GM19324 (cell line): ENCODE measurements around the gene PLAC1.

ENCODE experiments used
- ATAC-seq: cut with Tn5 transposase; IDR thresholded peaks from one replicate; pipeline ENCODE4 v1.9.1; 2021; ENCODE audit warnings: mild to moderate bottlenecking, moderate library complexity; ENCODE audit not compliant: unreplicated experiment, low FRiP score

PLAC1 gene

DNA sequence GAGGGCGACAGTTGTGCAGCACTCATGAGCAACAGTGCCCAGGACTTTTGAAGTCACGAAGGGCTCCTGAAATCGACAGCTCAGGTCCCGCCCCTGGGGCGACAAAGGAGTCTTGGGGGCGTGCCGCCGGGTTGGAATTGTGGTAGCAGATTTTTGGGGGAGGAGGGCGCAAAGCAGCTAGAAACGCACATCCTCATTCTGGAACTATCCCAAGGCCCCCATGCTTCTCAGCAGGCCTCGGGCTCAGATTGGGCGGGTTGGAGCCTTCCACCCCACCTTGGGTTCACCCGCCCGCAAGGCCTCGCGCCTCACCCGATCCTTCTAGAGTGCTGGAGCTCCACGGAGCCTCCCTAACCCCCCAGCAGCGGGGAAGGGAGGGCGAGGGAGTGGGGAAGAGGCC is 112.8 kb downstream of the PLAC1 start:
- no peak for ATAC-seq

- ATAC-seq = no peak
Observed at GRCh38 chrX:134544513-134545151, 113.6 kb downstream of the PLAC1 start.

DNA sequence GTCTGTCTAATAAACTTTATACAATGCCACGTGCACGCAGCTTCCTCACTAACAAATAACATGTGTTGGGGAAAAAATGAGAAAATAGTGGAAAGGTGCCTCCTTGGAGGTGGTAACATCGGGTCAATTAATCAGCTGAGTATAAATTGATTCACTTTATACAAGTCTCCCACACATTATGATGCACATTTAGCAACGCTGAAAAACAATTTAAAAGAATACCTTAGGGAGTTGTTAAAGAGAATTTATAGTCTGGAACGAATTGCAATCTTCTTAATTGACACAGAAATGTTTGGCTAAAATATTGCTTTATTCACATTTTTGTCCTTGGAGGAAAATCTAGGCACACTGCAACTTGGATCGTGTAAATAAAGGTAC is 114.1 kb downstream of the PLAC1 start:
- no peak for ATAC-seq

- no peak for ATAC-seq
Observed at GRCh38 chrX:134543288-134543687, 115.0 kb downstream of the PLAC1 start.

- ATAC-seq = no peak
Observed at GRCh38 chrX:134542485-134542884, 115.8 kb downstream of the PLAC1 start.

DNA sequence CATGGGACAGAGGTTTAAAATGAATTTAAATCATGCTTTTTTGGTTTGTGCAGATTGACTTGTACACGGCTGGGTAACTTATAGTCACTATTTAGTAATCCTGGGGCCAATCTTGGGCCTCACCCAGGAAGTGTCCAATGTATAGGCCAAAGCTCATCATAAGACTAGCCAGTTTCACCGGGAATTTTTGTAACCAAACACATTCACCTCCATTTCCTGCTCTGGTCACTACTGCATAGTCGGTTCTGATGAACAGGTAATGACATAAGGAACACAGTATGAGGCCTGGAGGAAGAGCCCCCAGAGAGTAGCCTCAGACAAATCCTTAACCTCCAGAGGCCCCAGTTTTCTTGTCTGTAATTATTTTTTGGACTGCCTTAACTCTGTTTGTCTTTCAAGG is 116.4 kb downstream of the PLAC1 start:
- ATAC-seq = no peak

DNA sequence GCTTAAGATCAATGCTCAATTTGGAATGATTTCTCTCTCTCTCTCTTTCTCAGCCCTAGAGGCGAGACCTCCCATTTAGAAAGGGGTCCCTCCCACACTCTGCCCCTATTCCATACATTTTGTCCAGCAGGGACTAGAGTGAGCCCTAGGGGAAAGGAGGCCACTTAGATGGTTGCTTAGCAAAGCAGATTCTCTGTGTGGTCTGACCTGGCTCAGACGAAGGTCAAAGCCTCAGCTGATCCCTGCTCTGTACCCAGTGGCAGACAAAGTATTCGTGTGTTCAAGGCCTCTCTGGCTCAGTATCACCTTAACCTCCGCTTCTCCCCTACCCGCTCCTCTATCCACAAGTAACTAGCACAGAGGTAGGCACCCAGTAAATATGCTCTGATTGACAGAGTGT is 120.0 kb downstream of the PLAC1 start:
- ATAC-seq = no peak

GRCh38 chrX:134537179-134537955 is 120.9 kb downstream of the PLAC1 start:
- no peak for ATAC-seq

GRCh38 chrX:134533952-134534351 is 124.3 kb downstream of the PLAC1 start:
- no peak for ATAC-seq

GRCh38 chrX:134533352-134533751 is 124.9 kb downstream of the PLAC1 start:
- no peak for ATAC-seq

DNA sequence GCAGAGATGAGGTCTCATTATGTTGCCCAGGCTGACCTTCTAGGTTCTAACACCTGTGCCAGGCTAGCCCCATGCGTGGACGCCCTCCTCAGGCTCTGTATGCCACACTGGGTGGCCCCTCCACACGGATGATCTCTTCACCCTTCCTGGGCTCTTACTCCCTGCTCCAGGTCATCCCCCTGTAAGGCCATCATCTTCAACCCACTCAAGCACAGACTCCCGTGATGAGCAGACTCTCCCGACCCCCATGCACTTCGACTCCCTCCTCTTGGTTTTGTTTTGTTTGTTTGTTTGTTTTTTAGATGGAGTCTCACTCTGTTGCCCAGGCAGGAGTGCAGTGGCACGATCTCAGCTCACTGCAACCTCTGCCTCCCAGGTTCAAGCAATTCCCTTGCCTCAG is 127.4 kb downstream of the PLAC1 start:
- no peak for ATAC-seq

DNA sequence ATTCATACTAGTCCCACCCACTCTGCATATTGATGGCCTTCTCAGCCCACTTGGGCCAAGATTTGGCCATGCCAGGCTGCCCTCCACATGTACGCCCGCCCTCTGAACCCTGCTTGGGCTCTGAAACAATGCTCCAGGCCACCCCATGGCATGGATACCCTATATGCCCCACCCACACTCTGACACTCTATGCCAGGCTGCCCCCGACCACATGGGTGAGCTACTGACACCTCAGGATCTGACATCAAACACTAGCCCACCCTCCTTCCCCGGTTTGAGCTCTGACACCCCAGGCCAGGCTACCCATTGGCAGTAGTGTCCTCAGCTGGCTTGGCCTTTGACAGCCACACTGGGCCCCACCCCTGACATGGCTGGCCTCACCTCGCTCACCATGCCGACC is 128.8 kb downstream of the PLAC1 start:
- ATAC-seq = no peak

- ATAC-seq = no peak
Observed at GRCh38 chrX:134528960-134529359, 129.3 kb downstream of the PLAC1 start.

GRCh38 chrX:134526399-134526798 is 131.9 kb downstream of the PLAC1 start:
- ATAC-seq = no peak

GRCh38 chrX:134525086-134525792 is 133.0 kb downstream of the PLAC1 start:
- ATAC-seq = no peak

DNA sequence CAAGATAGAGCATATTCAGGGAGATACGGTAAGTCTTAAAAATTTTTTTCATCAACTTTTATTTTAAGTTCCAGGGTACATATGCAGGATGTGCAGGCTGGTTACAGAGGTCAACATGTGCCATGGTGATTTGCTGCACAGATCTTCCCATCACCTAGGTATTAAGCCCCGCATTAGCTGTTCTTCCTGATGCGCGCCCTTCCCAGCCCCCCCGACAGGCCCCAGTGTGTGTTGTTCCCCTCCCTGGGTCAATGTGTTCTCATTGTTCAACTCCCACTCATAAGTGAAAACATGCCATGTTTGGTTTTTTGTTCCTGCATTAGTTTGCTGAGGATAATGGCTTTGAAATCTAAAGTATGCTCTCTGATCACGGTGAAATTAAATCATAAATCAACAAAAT is 134.1 kb downstream of the PLAC1 start:
- ATAC-seq = no peak

GRCh38 chrX:134520860-134521390 is 137.3 kb downstream of the PLAC1 start:
- peak; percentile 48 for ATAC-seq
